Epidermal melanocyte (primary cell): ENCODE measurements around the gene ZFYVE1.
"Not testable (repeated sequence)": the region's sequence is repeated elsewhere in the genome, so short reads cannot be mapped to it uniquely, and the experiment has no call there.

ENCODE experiments used
- DNase-seq: peaks from one replicate; pipeline ENCODE4 v3.0.0; 2011; ENCODE audit warnings: low spot score; ENCODE audit not compliant: insufficient read length

Gene ZFYVE1

DNA sequence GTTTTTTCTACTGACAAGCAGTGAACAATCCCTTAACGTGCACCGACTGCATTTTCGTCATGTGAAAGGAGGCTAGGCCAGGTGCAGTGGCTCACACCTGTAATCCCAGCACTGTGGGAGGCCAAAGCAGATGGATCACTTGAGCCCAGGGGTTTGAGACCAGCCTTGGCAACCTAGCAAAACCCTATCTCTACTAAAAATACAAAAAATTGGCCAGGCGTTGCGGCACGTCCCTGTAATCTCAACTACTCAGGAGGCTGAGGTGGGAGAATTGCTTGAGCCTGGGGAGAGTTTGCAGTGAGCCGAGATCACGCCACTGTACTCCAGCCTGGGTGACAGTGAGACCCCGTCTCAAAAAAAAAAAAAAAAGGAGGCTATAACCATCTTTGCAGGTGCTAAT, 22.3 kb downstream of the ZFYVE1 start:
- not testable (repeated sequence) for DNase-seq

DNA sequence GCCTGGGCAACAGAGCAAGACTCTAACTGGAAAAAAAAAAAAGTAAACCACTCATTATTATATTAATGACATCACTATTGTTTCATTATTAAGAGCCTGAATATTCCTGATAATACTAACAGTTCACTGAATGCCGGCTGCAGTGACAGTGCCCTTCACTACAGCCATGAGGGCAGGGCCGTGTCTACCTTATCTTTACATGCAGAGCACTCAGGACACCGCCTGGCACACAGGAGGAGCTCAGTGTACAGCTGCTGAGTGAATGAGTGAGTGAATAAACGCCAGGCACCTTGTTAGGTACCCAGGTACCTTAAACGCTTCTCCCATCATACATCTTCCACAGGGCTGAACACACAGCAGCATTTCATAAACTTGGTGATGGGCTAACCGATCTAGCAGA, 23.2 kb downstream of the ZFYVE1 start:
- no peak for DNase-seq

DNA sequence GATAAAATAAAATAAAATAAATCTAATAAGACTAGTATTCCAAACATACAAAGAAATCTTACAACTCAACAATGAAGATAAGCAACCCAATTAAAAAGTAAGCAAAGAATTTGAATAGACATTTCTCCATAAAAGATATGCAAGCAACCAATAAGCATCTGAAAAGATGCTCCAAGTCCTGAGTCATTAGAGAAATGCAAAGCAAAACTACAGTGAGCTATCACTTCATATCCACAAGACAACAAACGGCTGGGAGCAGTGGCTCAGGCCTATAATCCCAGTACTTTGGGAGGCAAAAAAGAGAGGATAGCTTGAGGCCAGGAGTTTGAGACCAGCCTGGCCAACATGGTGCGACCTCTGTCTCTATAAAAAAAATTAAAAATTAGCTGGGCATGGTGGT, 26.8 kb downstream of the ZFYVE1 start:
- DNase-seq = no peak

DNA sequence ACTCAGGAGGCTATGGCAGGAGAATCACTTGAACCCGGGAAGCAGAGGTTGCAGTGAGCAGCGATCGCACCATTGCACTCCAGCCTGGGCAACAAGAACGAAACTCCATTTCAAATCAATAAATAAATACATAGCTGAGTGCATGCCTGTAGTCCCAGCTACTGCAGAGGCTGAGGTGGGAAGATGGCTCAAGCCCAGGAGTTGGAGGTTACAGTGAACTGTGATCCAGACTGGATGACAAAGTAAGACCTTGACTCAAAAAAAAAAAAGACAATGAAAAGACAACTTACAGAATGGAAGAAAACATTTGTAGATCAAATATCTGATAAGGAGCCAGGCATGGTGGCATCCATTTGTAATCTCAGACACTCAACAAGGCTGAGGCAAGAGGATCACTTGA, 27.6 kb downstream of the ZFYVE1 start:
- DNase-seq = no peak

DNA sequence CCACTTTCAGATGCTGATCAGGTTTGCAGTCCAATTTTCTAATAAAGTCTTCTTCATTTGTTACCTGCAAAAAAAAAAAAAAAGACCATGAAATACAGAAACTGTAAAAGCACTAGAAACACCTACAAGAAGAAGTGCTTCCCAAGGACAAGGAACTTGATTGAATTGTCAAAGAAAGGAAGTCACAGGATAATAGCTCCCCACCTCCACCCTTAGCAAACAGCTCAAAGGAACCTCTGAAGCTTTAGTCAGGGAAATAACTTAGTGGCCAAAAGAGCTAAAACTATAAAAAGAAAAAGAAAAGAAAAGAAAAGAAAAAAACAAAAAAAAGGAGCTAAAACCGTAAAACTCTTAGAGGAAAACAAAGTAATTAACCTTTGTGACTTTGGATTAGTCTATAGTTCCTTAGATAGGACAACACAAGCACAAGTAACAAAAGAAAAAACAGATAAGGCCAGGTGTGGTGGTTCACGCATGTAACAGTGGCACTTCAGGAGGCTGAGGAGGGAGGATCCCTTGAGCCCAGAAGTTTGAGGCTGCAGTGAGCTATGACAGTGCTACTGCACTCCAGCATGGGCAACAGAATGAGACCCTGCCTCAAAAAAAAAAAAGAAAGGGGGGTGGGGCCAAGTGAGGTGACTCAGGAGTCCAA, 28.5 kb downstream of the ZFYVE1 start:
- no peak for DNase-seq

DNA sequence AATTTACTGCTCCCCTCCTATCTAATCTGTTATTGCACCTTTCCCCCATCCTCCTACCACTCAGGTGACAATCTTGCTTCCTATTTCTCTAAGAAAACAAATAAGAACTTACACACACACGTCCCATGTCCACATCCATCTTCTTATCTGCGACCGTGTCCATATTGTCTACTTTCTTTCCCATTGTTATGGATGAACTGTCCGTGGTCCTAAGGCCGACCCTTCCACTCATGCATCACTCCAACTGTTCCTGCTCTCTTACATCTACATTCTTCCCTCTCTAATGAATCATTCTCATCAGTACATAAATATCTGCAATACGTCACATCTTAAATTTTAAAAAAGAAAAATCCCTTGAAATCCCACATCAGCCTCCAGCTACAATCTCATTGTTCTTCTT, 30.0 kb downstream of the ZFYVE1 start:
- DNase-seq = no peak

DNA sequence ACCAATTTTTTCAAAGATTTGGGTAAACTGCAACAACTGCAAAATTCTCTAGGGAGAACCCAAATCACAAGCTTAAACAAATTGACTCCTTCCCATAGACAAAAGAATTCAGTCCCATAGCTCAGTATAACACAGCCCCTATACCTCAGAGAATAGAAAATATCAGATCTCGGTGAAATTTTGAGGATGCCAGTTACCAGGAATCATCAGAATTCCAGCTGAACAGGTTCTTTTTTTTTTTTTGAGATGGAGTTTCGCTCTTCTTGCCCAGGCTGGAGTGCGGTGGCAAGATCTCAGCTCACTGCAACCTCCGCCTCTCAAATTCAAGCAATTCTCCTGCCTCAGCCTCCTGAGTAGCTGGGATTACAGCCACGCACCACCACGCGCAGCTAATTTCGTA, 36.7 kb downstream of the ZFYVE1 start:
- DNase-seq = no peak

DNA sequence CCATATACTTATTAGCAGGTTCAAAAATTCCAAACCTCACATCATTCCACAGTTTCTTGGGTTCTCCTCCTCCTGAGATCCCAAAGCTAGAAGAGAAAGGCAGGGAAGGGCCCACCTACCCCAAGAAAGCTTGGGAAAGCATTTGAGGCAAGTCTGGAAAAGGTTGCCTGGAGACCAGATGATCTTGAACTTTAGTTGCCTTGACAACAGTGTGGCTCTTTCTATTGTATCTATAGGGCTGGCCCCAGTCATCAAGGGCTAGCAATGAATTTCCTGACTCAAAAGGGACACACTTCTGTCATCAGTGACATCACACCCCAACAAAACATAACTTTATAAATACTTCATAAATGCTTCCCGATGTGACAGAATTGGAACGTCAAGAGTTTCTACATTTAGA, 40.0 kb downstream of the ZFYVE1 start:
- no peak for DNase-seq

DNA sequence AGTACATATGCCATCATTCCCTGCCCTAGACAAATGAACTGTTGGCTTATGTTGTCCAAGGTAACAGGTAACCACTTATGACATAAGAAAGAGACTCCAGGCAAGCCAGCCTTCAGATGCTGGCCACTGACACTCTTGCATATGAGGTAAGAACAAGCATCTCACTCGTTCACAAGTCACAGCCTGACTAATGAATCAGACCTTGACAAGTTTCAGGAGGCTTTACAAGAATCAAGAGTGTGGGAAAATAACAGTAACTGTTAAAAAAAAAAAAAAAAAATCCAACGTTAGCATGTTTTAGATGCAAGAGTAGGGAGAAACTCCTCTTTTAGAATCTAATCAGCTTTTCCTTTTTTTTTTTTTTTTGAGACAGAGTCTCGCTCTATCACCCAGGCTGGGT, 40.7 kb downstream of the ZFYVE1 start:
- no peak for DNase-seq

DNA sequence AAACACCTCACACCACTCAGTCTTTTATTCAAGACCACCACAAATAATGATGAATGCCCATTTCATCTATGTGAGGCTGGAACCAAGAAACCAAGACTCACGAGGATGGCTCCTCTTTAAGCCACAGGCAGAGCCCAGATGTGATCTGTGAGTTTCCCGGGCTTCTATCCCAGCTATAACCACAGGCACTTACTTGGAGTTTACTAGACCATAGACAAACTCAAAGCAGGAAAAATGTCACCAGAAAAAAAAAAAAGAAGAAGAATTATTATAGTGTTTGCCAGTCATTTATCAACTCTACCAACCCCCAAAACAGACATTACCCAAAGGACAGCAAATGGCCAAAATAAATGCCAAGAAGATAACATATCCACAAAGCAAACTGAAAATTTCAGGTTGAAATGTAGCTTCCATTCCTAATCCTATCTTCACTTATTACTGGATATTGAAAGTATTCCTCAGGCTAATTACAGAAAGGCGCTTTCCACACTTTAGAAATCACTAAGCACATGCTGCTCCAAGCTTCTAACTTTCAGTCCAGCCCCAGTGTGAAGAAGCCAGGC, 44.7 kb downstream of the ZFYVE1 start:
- no peak for DNase-seq

DNA sequence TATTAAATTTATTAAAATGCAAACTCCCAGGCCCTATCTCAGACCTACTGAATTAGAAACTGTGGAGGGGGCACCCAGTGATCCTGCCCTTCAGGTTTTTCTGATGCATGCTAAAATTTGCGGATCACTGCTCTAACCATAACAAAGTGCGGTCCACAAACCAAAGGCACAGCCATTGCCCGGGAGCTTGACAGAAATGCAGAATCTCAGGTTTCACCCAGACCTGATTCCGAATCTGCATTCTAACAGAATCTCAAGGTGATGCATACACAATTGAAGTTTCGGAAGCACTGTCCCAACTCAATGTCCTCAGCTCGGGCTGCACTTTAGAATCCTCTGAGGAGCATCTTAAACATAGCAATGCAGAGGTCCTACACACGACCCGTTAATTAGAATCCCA, 46.0 kb downstream of the ZFYVE1 start:
- no peak for DNase-seq

DNA sequence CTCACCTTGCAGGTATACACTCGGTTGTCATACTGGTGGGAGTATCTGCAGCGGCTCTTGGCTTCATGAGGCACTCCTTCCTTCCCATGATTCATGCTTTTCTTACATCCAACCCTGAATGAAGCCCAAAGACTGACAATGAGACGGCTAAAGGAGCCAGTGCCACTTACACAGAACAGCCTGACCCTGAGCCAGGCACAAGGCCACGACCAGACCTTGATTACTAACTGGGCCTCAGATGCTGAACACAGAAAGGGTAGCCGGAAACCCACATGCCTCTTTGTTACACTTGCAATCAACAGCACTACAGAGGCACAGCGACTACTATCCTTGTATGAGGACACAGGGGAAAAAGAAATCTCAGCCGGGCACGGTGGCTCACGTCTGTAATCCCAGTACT, 48.0 kb downstream of the ZFYVE1 start:
- DNase-seq = no peak

DNA sequence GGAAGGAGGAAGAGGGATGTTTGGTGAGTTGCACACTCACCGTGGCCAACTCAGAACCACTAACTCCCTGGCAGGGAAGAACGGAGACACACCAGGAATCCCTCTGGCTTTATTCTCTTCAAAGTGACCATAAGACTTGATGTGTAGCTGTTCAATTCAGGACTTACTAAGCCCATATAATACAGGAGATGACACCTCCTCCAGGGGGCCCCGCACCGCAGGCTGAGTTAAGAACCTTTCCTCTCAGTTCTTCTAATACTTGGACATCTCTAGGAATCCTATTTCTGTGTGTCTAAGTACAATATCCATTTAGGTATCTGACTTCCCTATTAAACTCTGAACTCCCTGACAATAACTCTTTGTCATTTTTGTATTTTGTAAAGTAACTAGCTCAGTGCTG, 51.1 kb downstream of the ZFYVE1 start:
- DNase-seq = no peak

DNA sequence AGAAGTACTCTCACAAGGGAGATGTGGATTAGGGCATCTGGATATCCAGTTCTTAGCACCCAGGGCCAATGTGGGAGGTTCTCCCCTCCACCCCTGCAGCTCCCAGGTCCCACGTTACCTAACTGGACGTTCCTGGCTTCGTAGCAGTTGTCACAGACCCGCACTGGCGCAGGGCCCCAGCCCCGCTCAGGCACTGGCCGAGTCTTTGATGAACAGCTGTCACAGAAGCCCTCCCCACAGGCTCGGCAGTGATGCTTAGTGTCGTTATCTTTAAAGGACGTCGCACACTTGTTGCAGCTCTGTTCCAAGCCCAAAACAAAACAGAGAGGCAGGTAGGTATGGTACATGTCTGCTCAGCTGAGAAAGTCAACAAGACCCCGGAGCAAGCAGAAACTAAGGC, 52.2 kb downstream of the ZFYVE1 start:
- DNase-seq = no peak

DNA sequence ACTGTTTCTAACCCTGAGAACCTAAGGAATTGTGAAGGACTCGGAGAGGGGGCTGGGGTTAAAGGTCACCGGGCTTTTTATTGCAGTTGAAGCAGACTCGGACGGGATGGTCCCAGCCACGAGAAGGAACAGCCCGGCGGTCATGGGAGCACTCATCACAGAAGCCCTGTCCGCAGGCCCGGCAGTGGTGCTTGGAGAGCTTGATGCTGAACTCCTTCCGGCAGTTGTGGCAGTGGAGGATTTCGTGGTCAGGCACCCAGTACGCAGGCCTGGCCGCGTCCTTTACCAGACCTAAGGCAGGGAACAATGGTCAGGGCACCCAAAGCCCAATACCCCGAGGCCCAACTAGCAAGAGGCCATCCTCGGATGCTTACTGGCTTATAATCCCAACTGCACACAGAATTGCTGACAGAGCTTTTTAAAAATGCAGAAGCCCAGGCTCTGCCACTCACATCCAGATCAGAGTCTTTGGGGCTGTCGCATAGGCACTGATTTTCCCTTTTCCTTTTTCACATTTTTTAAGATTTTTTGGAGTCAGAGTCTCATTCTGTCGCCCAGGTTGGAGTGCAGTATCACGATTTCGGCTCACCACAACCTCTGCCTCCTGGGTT, 56.0 kb downstream of the ZFYVE1 start:
- no peak for DNase-seq

DNA sequence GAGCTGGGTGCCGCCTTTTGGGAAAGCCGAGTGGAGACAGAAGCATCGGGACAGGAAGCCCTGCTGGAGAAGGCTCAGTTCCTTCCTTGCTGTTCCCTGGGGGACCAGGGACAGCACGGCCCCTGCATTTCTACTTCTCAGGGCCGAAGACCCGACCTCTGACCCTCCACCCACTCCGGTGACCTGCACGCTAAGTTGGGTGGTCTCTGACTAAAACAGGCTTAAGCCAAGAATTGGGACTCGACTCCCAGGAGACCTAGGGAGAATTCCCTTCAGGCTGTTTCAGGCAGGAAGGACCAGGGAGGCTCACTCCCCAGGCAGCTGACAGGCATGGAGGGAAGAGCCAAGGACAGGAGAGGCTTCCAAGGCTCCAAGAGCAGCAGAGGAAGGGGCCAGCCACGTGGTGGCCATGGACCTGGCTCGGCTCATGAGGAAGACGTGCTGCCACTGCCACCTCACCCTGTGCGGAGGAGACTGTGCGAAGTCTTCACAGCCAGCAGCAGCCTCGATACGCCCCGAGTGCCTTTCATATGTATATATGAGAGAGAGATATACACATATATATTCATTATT, 56.8 kb downstream of the ZFYVE1 start:
- DNase-seq = no peak

DNA sequence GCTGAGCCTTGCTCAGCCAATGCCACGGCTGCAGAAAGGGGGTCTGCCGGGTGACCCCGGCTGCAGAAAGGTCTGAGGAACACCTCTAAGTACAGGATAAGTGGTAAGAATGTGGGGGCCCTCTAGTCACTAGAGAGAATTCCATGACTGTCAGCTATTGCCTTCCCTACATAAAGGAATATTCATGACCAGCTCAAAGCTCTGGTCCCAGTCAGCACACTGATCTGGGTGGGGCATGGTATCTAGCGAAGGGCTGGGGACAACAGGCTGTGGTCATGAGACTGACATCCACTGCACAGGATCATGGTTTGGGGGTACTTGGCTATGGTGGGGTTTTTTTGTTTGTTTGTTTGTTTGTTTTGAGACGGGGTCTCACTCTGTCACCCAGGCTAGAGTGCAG, 58.6 kb downstream of the ZFYVE1 start:
- DNase-seq = no peak

DNA sequence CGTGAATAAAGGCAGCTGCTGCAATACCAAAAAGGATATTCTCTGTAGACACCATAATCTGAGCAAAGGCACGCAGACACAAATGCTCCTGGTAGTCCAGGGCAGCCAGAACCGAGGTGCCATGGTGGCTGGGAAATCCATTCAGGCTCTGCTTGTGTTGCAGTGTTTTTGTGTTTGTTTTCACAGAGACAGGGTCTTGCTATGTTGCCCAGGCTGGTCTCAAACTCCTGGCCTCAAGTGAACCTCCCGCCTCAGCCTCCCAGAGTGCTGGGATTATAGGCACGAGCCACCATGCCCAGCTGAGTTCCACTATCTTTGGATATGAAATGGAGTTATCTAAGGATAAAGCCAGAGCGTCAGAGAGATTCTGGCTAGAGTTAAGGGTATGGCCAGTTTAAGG, 60.9 kb downstream of the ZFYVE1 start:
- no peak for DNase-seq

DNA sequence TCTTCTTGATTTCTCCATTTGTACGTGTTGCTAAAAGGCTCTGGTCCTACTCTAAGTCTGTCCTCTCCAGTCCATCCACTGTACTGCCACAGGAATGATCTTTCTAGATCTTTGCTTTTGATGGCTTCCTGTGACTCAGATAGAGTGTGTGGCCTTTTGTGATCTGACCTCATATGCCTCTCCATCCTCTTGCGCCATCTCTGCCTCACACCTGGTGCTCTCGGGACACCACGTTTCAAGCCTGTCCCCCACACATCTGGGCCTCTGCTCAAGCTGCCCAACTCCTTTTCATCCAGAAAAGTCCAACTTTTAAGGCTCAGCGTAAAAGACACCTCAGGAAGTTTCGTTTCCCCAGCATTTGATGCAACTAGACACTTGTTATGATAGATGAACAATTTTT, 61.7 kb downstream of the ZFYVE1 start:
- DNase-seq = no peak

DNA sequence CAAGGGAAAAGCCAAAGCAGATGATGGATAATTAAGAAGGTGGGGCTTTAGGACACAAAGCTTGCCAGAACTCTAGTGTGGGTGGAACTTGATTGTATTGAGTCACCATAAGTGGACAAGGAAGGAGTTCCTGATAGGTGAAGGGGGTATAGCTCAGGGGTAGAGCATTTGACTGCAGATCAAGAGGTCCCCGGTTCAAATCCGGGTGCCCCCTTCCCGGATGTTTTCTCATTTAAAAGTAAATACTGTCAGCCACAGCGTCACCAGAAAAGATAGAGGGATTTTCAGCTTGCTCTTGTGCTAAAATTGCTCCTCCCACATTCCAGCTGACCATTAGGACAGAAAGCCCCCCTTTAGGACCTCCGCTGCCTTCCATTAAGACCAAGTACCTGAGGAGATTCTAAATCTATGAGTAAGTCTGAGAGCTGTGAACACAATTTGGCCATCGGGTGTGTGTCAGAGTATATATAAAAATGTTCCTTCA, 64.0 kb downstream of the ZFYVE1 start:
- no peak for DNase-seq

DNA sequence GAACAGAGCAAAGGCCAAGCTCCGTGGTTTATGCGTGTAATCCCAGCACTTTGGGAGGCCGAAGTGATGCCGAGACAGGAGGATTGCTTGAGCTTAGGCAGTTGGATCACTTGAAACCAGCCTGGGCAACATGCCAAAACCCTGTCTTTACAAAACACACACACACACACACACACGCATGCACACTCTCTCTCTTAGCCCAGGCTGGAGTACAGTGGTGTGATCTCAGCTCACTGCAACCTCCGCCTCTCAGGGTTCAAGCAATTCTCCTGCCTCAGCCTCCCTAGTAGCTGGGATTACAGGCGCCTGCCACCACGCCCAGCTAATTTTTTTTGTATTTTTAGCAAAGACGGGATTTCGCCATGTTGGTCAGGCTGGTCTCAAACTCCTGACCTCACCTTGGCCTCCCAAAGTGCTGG, 64.6 kb downstream of the ZFYVE1 start:
- DNase-seq = not testable (repeated sequence)

DNA sequence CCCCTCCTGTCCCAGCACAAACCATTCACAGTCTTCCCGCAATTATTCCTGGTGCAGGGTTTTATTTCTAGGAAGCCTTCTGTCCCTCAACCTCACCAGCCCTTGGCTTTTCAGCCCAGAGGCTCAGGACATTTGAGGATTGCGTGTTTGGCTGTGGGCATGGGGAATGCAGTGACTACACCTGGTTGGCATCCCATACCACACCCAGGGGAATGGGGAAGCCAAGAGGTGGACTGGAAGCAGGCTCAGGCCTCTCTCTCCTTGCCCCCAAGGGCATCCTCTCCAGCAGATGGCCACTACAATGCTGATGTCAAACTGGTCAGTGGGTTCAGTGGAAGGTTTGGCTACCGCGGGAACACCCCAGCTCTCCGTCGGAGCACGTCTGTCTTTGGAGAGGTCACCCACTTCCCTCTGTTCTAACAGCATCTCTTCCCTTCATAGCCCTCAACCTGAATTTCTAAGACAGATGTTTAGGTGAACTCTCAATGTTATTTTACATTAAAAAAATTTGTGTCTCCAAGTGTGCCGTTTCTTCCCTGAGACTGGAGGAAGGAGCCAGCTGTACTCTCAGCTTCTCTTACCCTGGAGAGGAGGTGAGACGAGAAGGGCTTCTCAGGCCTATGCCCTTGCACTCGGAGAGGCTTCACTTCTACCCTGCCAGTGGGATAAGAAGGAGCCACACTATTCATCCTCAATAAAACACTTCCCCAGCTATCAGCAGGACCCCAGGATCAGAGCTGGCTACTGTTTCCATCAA, 65.1 kb downstream of the ZFYVE1 start:
- DNase-seq = no peak
